Measurements from ENCODE around the gene ABCC2. TPM values are rescaled to one million over a fixed set of nuclear protein-coding genes. Genes with fewer than 3 reads are reported as not detected.
"Not testable (repeated sequence)": the region's sequence is repeated elsewhere in the genome, so short reads cannot be mapped to it uniquely, and the experiment has no call there.

ABCC2 gene
- total and polyA plus RNA-seq, 8 donors = under 0.01 to 6.8 (median 0.58) TPM

- Histone ChIP-seq H3K9me3 (no peaks in the 10 kb centered on the region), H3K4me3 (no peak overlapping the region), H3K4me1 (no peaks in the 10 kb centered on the region), H3K27ac (no peak overlapping the region), H3K36me3 (no peaks in the 10 kb centered on the region), H3K27me3 (no peaks in the 10 kb centered on the region)
- DNase-seq = no peak
- intact Hi-C loops (cut with DNase I; ENCODE audit: low total_unique reads) = no loop called here
- WGBS, 5 donors = 88 to 95% (median 94%) methylated on average over 8 of the region's 8 CpGs
- TF ChIP-seq POLR2A (IDR thresholded peaks at IDR 0.05) (no peak), CTCF (IDR thresholded peaks at IDR 0.05) (no peak), EP300 (IDR thresholded peaks at IDR 0.05) (no peak), POLR2AphosphoS5 (IDR thresholded peaks at IDR 0.05) (no peak)
These were observed 78.0 kb downstream of the ABCC2 start for GRCh38 chr10:99860466-99860865.

- WGBS, 5 donors = 52 to 72% (median 67%) methylated on average over 9 of the region's 9 CpGs
These were observed 81.2 kb downstream of the ABCC2 start for GRCh38 chr10:99863535-99864240.

GRCh38 chr10:99867250-99867649, 84.8 kb downstream of the ABCC2 start:
- H3K36me3 ChIP-seq; H3K27me3 ChIP-seq; DNase-seq; H3K9me3 ChIP-seq; H3K4me1 ChIP-seq; H3K4me3 ChIP-seq; H3K27ac ChIP-seq; intact Hi-C loops (cut with DNase I; ENCODE audit: low total_unique reads): not testable (repeated sequence)
- WGBS, 5 donors = 61 to 93% (median 91%) methylated on average over 3 of the region's 3 CpGs

More at GRCh38 chr10:99863535-99864240, 81.2 kb downstream of the ABCC2 start:
- H3K27ac ChIP-seq; DNase-seq; H3K27me3 ChIP-seq; H3K4me3 ChIP-seq; intact Hi-C loops (cut with DNase I; ENCODE audit: low total_unique reads); H3K36me3 ChIP-seq; H3K9me3 ChIP-seq; H3K4me1 ChIP-seq: not testable (repeated sequence)

- no peaks in the 10 kb centered on the region for H3K9me3 ChIP-seq
- WGBS, 5 donors = 68 to 88% (median 72%) methylated on average over 8 to 9 of the region's 9 CpGs
- no peak overlapping the region for H3K27ac ChIP-seq
- intact Hi-C loops (cut with DNase I; ENCODE audit: low total_unique reads) = no loop called here
- no peak overlapping the region for H3K4me3 ChIP-seq
- H3K4me1 ChIP-seq = peaks cover 0 to 6% (median 0%) of the 10 kb centered on the region in 4 donors
- no peak for DNase-seq
- peaks cover 0 to 3% (median 2%) of the 10 kb centered on the region in 4 donors for H3K36me3 ChIP-seq
- TF ChIP-seq POLR2AphosphoS5 (IDR thresholded peaks at IDR 0.05) (no peak), EP300 (IDR thresholded peaks at IDR 0.05) (no peak), CTCF (IDR thresholded peaks at IDR 0.05) (no peak), POLR2A (IDR thresholded peaks at IDR 0.05) (no peak)
- H3K27me3 ChIP-seq = peaks cover 0 to 9% (median 8%) of the 10 kb centered on the region in 3 donors
These were observed 87.2 kb downstream of the ABCC2 start for GRCh38 chr10:99869581-99870122.

GRCh38 chr10:99870123-99870730, 87.8 kb downstream of the ABCC2 start:
- Histone ChIP-seq H3K27me3 (peaks cover 0 to 9% (median 8%) of the 10 kb centered on the region in 3 donors), H3K9me3 (no peaks in the 10 kb centered on the region), H3K36me3 (peaks cover 0 to 9% (median 7%) of the 10 kb centered on the region in 4 donors), H3K4me3 (no peak overlapping the region), H3K4me1 (peaks cover 0 to 11% (median 0%) of the 10 kb centered on the region in 4 donors), H3K27ac (no peak overlapping the region)
- no peak for DNase-seq
- TF ChIP-seq EP300 (IDR thresholded peaks at IDR 0.05) (no peak), POLR2AphosphoS5 (IDR thresholded peaks at IDR 0.05) (no peak), POLR2A (IDR thresholded peaks at IDR 0.05) (no peak)
- 60 to 81% (median 68%) methylated on average over 8 of the region's 8 CpGs for WGBS, 5 donors
- intact Hi-C loops (cut with DNase I; ENCODE audit: low total_unique reads) = no loop called here
